HCT116 (cell line): ENCODE results near the gene FSD1L. TPM values are rescaled to one million over a fixed set of nuclear protein-coding genes. Genes with fewer than 3 reads are reported as not detected.

ENCODE experiments used
- ATAC-seq: fragments of 200-7000 bp; cut with Tn5 transposase; 2 replicates; pipeline ENCODE4 v1.9.1; 2020; ENCODE audit warnings: mild to moderate bottlenecking, moderate library complexity
- BruUV-seq: library from RNA; stranded (reverse); fragments of 400-500 nt; replicated peaks from 2 replicates; lab custom pipeline; 2021; lab: Mats Ljungman, UMichigan
- CTCF ChIA-PET: fragments of 300-600 bp; sonication (Branson Sonifier 250); formaldehyde crosslinking; loops from one replicate; lab custom pipeline; 2021; ENCODE audit warnings: antibody characterized with exemption; lab: Charles Lee
- POLR2A ChIA-PET: fragments of 300-600, 350-600 bp; sonication (Branson Sonifier 250); formaldehyde crosslinking; loops from one replicate; lab custom pipeline; 2021; ENCODE audit warnings: antibody characterized with exemption; lab: Charles Lee
- RAD21 ChIA-PET, 2 experiments: fragments of 300-600 bp; sonication (Branson Sonifier 250); formaldehyde crosslinking; loops; one replicate each; lab custom pipeline; 2023; ENCODE audit warnings: low total read pairs in 2 of 2; ENCODE audit not compliant: uncharacterized antibody in 2 of 2, unreplicated experiment in 2 of 2, low non-redundant PET in 1 of 2; lab: Charles Lee
- DNase-seq: peaks from one replicate; pipeline ENCODE4 v3.0.0-alpha.2; 2010; ENCODE audit warnings: low read depth, low spot score
- H2AFZ ChIP-seq: fragments of 200-600 bp; shearing (Covaris generic), sonication (generic); 2 replicates; pipeline ENCODE4 v1.6.1; 2017; ENCODE audit warnings: low read depth, mixed run types, mixed read lengths, antibody characterized with exemption, low read length; ENCODE audit not compliant: poor library complexity, severe bottlenecking
- H3K27ac ChIP-seq: 2 replicates; pipeline ENCODE4 v1.5.1; 2012; ENCODE audit warnings: low read depth, low read length
- H3K27me3 ChIP-seq: fragments of 200-600 bp; sonication (generic); 2 replicates; pipeline ENCODE4 v1.6.1; 2016; ENCODE audit warnings: mixed run types, low read length, mixed read lengths; ENCODE audit not compliant: insufficient read depth
- H3K36me3 ChIP-seq, 2 experiments: fragments of 200-500 bp in 1 of 2; fragments of 200-600 bp in 1 of 2; sonication (Bioruptor generic) in 1 of 2; sonication (generic) in 1 of 2; 2 replicates each; pipeline versions ENCODE4 v1.5.1 to v1.6.1; 2014 to 2016; ENCODE audit warnings: low read length in 2 of 2, inconsistent platforms in 1 of 2, mixed read lengths in 1 of 2, mixed run types in 1 of 2; ENCODE audit not compliant: insufficient read depth in 2 of 2, control insufficient read depth in 1 of 2
- H3K4me1 ChIP-seq, 2 experiments: fragments of 200-600 bp in 1 of 2; sonication (generic) in 1 of 2; 2 replicates each; pipeline versions ENCODE4 v1.5.1 to v1.6.1; 2012 to 2017; ENCODE audit warnings: low read length in 2 of 2, inconsistent platforms in 1 of 2, mild to moderate bottlenecking in 1 of 2, mixed read lengths in 1 of 2, mixed run types in 1 of 2, moderate library complexity in 1 of 2; ENCODE audit not compliant: insufficient read depth in 2 of 2, control insufficient read depth in 1 of 2
- H3K4me2 ChIP-seq: fragments of 200-600 bp; sonication (generic); 2 replicates; pipeline ENCODE4 v1.6.1; 2017; ENCODE audit warnings: mixed run types, low read length, mixed read lengths
- H3K4me3 ChIP-seq, 2 experiments: fragments of 200-600 bp in 1 of 2; sonication (generic) in 1 of 2; replicated peaks in 1 of 2; 2 replicates each; pipeline ENCODE4 v1.5.1; 2011 to 2016; ENCODE audit warnings: low read length in 2 of 2, control low read depth in 1 of 2, low read depth in 1 of 2, mild to moderate bottlenecking in 1 of 2, mixed read lengths in 1 of 2, mixed run types in 1 of 2
- H3K79me2 ChIP-seq: fragments of 200-600 bp; sonication (generic); 2 replicates; pipeline ENCODE4 v1.6.1; 2017; ENCODE audit warnings: mild to moderate bottlenecking, mixed run types, low read length, moderate library complexity, mixed read lengths; ENCODE audit not compliant: insufficient read depth
- H3K9ac ChIP-seq: fragments of 200-600 bp; sonication (generic); 2 replicates; pipeline ENCODE4 v1.6.1; 2016; ENCODE audit warnings: low read length, mixed read lengths
- H3K9me2 ChIP-seq: fragments of 200-600 bp; sonication (generic), shearing (Covaris generic); 2 replicates; pipeline ENCODE4 v1.6.1; 2017; ENCODE audit warnings: mixed run types, mild to moderate bottlenecking, moderate library complexity; ENCODE audit not compliant: insufficient read depth
- H3K9me3 ChIP-seq, 2 experiments: fragments of 200-500 bp in 1 of 2; fragments of 200-600 bp in 1 of 2; sonication (Bioruptor generic) in 1 of 2; sonication (generic) in 1 of 2; 2 replicates each; pipeline ENCODE4 v1.6.1; 2014 to 2017; ENCODE audit warnings: low read length in 2 of 2, mixed read lengths in 2 of 2, inconsistent platforms in 1 of 2, low read depth in 1 of 2, mild to moderate bottlenecking in 1 of 2, mixed run types in 1 of 2, moderate library complexity in 1 of 2; ENCODE audit not compliant: control insufficient read depth in 1 of 2, insufficient read depth in 1 of 2
- H4K20me1 ChIP-seq: fragments of 200-600 bp; sonication (generic), shearing (Covaris generic); 2 replicates; pipeline ENCODE4 v1.6.1; 2017; ENCODE audit warnings: mixed run types, mild to moderate bottlenecking, moderate library complexity; ENCODE audit not compliant: insufficient read depth
- CBX3 ChIP-seq: IDR thresholded peaks from 2 replicates; pipeline ENCODE4 v1.6.1; 2012; ENCODE audit warnings: low read depth
- EGR1 ChIP-seq: IDR thresholded peaks from 2 replicates; pipeline ENCODE4 v1.6.1; 2012; ENCODE audit warnings: low read depth
- EZH2 ChIP-seq: fragments of 200-600 bp; sonication (generic); IDR thresholded peaks from 2 replicates; pipeline ENCODE4 v1.6.1; 2017; ENCODE audit warnings: antibody characterized with exemption, mixed run types
- FOSL1 ChIP-seq: IDR thresholded peaks from 2 replicates; pipeline ENCODE4 v1.6.1; 2012; ENCODE audit warnings: low read depth
- JUND ChIP-seq: IDR thresholded peaks from 2 replicates; pipeline ENCODE4 v1.6.1; 2012
- MAX ChIP-seq: IDR thresholded peaks from 2 replicates; pipeline ENCODE4 v1.6.1; 2012
- POLR2A ChIP-seq: IDR thresholded peaks from 2 replicates; pipeline ENCODE4 v1.7.0; 2011; ENCODE audit warnings: borderline replicate concordance; ENCODE audit not compliant: insufficient read depth, insufficient read length; ENCODE audit errors: extremely low read depth
- POLR2AphosphoS5 ChIP-seq: IDR thresholded peaks from 2 replicates; pipeline ENCODE4 v1.6.1; 2011; ENCODE audit warnings: mild to moderate bottlenecking, low read depth, low read length, moderate library complexity
- RAD21 ChIP-seq: IDR thresholded peaks from 2 replicates; pipeline ENCODE4 v1.6.1; 2012; ENCODE audit warnings: low read depth, mild to moderate bottlenecking
- REST ChIP-seq: IDR thresholded peaks from 2 replicates; pipeline ENCODE4 v1.6.1; 2012; ENCODE audit warnings: low read depth
- SIN3A ChIP-seq: IDR thresholded peaks from 2 replicates; pipeline ENCODE4 v1.6.1; 2012; ENCODE audit warnings: low read depth
- SRF ChIP-seq: IDR thresholded peaks from 2 replicates; pipeline ENCODE4 v1.6.1; 2012; ENCODE audit warnings: low read depth
- intact Hi-C: fragments of 100-400 bp; cut with micrococcal nuclease; formaldehyde crosslinking; loops from 2 replicates; pipeline ENCODE4 v1.10.0; 2022
- total RNA-seq: library from RNA; stranded (reverse); gene quantifications from one replicate; pipeline ENCODE4 v1.2.1, GENCODE V29; 2021; ENCODE audit not compliant: unreplicated experiment

Gene FSD1L
- total RNA-seq, 1 experiment from 2014 or later, result 5.5 TPM

- Histone ChIP-seq H3K4me1 (no peaks in the 10 kb centered on the region), H3K36me3 (no peaks in the 10 kb centered on the region), H2AFZ (no peak overlapping the region), H3K4me3 (no peak overlapping the region), H3K9ac (no peak overlapping the region), H3K27me3 (no peaks in the 10 kb centered on the region), H3K9me2 (no peaks in the 10 kb centered on the region), H4K20me1 (no peaks in the 10 kb centered on the region), H3K9me3 (no peaks in the 10 kb centered on the region), H3K27ac (no peak overlapping the region), H3K4me2 (no peak overlapping the region), H3K79me2 (peaks cover 92% of the 10 kb centered on the region)
- TF ChIP-seq POLR2A, result no peak
- TF ChIP-seq RAD21, result no peak
- TF ChIP-seq EZH2, result no peak
- TF ChIP-seq FOSL1, result no peak
- TF ChIP-seq EGR1, result no peak
- no peak for TF ChIP-seq REST
- TF ChIP-seq SIN3A, result no peak
- TF ChIP-seq SRF, result no peak
- no peak for TF ChIP-seq CBX3
- no peak for TF ChIP-seq JUND
- no peak for TF ChIP-seq POLR2AphosphoS5
- TF ChIP-seq MAX, result no peak
- POLR2A ChIA-PET, result no interaction called here
- ATAC-seq (no peak), DNase-seq (no peak)
- intact Hi-C loops, result no loop called here
- no TSS peak for BruUV-seq
- CTCF ChIA-PET, result no interaction called here
- RAD21 ChIA-PET, result no interaction called here
These were observed 8.1 kb downstream of the FSD1L start for GRCh38 chr9:105455836-105456475.
